ENCODE measurements around the gene GPATCH4.
A peak's percentile ranks its signal among the peaks of the same experiment; 100 is the strongest.

GPATCH4 gene

DNA sequence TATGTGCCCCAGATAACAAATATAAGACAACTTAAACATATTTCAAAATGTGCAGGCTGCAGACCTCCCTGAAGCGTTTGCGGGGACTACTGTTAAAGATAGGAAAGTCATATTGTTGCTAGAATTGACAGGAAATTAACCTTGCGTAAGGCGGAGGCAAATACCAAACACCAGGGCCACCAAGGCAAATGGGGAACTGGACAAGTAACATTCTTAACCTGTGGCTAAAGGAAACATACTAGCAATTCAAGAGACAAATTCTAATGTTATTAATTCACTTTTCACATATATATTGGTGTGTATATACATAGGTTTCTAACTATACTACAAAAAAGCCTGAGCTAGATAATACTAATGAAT is 24.8 kb upstream of the GPATCH4 start (continued):
- no peak for TF ChIP-seq TCF4 (CRISPR knock-in tag; IDR thresholded peaks at IDR 0.05; ENCODE audit: borderline replicate concordance)
- TF ChIP-seq, protein P1, sequence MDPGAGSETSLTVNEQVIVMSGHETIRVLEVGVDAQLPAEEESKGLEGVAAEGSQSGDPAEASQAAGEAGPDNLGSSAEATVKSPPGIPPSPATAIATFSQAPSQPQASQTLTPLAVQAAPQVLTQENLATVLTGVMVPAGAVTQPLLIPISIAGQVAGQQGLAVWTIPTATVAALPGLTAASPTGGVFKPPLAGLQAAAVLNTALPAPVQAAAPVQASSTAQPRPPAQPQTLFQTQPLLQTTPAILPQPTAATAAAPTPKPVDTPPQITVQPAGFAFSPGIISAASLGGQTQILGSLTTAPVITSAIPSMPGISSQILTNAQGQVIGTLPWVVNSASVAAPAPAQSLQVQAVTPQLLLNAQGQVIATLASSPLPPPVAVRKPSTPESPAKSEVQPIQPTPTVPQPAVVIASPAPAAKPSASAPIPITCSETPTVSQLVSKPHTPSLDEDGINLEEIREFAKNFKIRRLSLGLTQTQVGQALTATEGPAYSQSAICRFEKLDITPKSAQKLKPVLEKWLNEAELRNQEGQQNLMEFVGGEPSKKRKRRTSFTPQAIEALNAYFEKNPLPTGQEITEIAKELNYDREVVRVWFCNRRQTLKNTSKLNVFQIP (CRISPR knock-in tag; IDR thresholded peaks at IDR 0.05; ENCODE audit: borderline replicate concordance, low read depth), result no peak

DNA sequence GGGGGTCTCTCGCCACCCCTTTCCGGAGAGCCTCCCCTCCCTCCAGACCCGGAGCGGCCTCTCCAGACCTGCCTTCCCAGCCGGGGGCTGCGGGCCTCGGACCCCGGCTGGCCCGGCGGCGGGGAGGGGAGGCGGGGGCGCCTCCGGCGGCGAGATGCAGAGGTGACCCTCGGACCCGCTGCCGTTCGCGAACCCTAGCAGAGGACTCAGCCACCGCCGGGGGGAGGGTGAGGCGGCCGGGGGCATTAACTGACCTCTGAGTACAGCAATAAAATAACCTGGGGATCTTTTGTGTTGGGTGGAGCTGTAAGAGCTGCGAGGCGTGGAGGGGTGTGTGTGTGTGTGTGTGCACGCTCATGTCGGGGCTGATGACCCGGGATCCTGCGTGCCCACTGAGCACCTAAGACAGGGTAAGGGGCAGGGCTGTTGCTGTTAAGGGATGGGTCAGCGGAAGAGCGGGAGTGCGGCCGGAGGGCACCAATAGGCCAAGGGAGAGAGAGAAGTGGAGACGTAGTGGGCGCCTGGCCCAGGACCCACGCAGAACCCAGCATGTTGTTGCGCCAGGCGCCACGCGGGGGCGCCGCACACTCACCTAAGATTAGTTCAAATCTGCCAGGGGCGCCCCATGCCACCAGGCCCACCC is 24.3 kb upstream of the GPATCH4 start:
- TF ChIP-seq OSR1 (CRISPR knock-in tag; IDR thresholded peaks at IDR 0.05) (no peak), CSDC2 (CRISPR knock-in tag; IDR thresholded peaks at IDR 0.05) (no peak), TCF4 (CRISPR knock-in tag; IDR thresholded peaks at IDR 0.05; ENCODE audit: borderline replicate concordance) (no peak)
- peak; percentile 69 for ATAC-seq

DNA sequence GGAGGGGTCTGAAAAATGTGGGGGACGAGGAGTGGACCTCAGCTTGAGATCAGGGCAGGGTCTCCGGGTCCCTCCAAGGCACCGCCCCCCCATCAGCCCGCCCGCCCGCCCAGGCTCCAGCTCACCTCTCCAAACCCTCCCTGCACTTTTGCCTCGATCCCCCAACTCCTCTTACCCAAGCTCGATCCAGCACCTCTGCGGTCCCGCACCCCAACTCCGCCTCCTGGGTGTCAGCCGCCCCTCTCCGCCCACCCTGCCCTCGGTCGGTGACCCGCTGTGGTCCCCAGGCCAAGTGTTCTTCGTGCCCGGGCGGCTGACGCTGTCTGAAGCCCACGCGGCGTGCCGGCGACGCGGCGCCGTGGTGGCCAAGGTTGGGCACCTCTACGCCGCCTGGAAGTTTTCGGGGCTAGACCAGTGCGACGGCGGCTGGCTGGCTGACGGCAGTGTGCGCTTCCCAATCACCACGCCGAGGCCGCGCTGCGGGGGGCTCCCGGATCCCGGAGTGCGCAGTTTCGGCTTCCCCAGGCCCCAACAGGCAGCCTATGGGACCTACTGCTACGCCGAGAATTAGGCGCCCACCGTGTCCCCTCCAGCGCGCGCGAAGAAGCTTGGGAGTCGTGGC is 23.6 kb upstream of the GPATCH4 start:
- TF ChIP-seq TOX (CRISPR knock-in tag; IDR thresholded peaks at IDR 0.05; ENCODE audit: borderline replicate concordance) (no peak), ZC3H10 (CRISPR knock-in tag; IDR thresholded peaks at IDR 0.05) (no peak), OSR1 (CRISPR knock-in tag; IDR thresholded peaks at IDR 0.05) (no peak), ZFP30 (CRISPR knock-in tag; IDR thresholded peaks at IDR 0.05) (no peak), ZNF565 (CRISPR knock-in tag; conservative IDR thresholded peaks at IDR 0.05; ENCODE audit: low read depth) (no peak), ARNTL (CRISPR knock-in tag; IDR thresholded peaks at IDR 0.05; ENCODE audit: borderline replicate concordance, low read depth) (no peak), ESRRG (CRISPR knock-in tag; IDR thresholded peaks at IDR 0.05) (no peak), GLIS3 (CRISPR knock-in tag; IDR thresholded peaks at IDR 0.05) (no peak), ZNF70 (CRISPR knock-in tag; IDR thresholded peaks at IDR 0.05) (no peak)
- TF ChIP-seq, protein P2, sequence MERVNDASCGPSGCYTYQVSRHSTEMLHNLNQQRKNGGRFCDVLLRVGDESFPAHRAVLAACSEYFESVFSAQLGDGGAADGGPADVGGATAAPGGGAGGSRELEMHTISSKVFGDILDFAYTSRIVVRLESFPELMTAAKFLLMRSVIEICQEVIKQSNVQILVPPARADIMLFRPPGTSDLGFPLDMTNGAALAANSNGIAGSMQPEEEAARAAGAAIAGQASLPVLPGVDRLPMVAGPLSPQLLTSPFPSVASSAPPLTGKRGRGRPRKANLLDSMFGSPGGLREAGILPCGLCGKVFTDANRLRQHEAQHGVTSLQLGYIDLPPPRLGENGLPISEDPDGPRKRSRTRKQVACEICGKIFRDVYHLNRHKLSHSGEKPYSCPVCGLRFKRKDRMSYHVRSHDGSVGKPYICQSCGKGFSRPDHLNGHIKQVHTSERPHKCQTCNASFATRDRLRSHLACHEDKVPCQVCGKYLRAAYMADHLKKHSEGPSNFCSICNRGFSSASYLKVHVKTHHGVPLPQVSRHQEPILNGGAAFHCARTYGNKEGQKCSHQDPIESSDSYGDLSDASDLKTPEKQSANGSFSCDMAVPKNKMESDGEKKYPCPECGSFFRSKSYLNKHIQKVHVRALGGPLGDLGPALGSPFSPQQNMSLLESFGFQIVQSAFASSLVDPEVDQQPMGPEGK (CRISPR knock-in tag; IDR thresholded peaks at IDR 0.05; ENCODE audit: borderline replicate concordance), result no peak
- TF ChIP-seq, protein P1 (CRISPR knock-in tag; IDR thresholded peaks at IDR 0.05; ENCODE audit: borderline replicate concordance, low read depth), result no peak

DNA sequence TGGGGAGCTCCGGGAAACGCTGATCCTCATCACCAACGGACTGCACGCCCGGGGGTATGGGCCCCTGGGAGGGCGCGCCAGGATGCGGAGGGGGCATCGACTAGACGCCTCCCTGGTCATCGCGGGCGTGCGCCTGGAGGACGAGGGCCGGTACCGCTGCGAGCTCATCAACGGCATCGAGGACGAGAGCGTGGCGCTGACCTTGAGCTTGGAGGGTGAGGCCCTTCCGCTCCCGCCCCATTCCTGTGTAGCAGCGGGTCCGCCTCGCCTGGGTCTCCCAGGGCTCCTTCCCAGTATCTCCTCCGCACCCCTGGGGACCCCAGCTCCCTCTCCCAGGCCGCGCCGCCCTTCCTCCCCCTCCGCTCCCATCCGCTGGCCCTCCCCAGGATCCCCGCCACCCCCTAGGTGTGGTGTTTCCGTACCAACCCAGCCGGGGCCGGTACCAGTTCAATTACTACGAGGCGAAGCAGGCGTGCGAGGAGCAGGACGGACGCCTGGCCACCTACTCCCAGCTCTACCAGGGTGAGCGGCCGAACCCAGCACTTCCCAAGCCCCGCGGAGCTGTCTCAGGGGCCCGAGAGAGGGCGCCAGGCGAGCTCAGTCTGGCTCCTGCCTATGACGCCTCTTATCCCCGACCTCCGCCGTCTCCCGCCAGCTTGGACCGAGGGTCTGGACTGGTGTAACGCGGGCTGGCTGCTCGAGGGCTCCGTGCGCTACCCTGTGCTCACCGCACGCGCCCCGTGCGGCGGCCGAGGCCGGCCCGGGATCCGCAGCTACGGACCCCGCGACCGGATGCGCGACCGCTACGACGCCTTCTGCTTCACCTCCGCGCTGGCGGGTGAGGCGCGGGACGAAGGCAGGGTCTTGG is 22.9 kb upstream of the GPATCH4 start:
- no peak for TF ChIP-seq GLIS3 (CRISPR knock-in tag; IDR thresholded peaks at IDR 0.05)
- no peak for TF ChIP-seq ZNF70 (CRISPR knock-in tag; IDR thresholded peaks at IDR 0.05)
- TF ChIP-seq ESRRG (CRISPR knock-in tag; IDR thresholded peaks at IDR 0.05), result no peak
- TF ChIP-seq, protein P3, sequence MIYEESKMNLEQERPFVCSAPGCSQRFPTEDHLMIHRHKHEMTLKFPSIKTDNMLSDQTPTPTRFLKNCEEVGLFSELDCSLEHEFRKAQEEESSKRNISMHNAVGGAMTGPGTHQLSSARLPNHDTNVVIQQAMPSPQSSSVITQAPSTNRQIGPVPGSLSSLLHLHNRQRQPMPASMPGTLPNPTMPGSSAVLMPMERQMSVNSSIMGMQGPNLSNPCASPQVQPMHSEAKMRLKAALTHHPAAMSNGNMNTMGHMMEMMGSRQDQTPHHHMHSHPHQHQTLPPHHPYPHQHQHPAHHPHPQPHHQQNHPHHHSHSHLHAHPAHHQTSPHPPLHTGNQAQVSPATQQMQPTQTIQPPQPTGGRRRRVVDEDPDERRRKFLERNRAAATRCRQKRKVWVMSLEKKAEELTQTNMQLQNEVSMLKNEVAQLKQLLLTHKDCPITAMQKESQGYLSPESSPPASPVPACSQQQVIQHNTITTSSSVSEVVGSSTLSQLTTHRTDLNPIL (CRISPR knock-in tag; IDR thresholded peaks at IDR 0.05; ENCODE audit: low read depth), result no peak
- TF ChIP-seq ZC3H10 (CRISPR knock-in tag; IDR thresholded peaks at IDR 0.05), result no peak
- TF ChIP-seq RARB (CRISPR knock-in tag; IDR thresholded peaks at IDR 0.05), result no peak
- no peak for TF ChIP-seq CSDC2 (CRISPR knock-in tag; IDR thresholded peaks at IDR 0.05)
- no peak for TF ChIP-seq TOX (CRISPR knock-in tag; IDR thresholded peaks at IDR 0.05; ENCODE audit: borderline replicate concordance)
- no peak for TF ChIP-seq OSR1 (CRISPR knock-in tag; IDR thresholded peaks at IDR 0.05)
- peak; percentile 89 for ATAC-seq

More for the DNA sequence above, 23.6 kb upstream of the GPATCH4 start:
- ATAC-seq, result peak; percentile 8; the same call in 2 of the 3 replicates
